Right lobe of liver (tissue), 4 donors: Measurements from ENCODE around the gene ETFA.

Experiments used
- CTCF ChIP-seq, 4 donors: fragments of 200-600 bp in 3 of 4; fragments of 450-650 bp in 1 of 4; IDR thresholded peaks; one replicate each; pipeline versions ENCODE4 v1.5.1 to v1.8.0; 2016 to 2022; ENCODE audit warnings: antibody characterized with exemption in 4 of 4, mild to moderate bottlenecking in 2 of 4
- POLR2A ChIP-seq: fragments of 450-650 bp; IDR thresholded peaks from one replicate; pipeline ENCODE4 v1.6.1; 2017; ENCODE audit warnings: antibody characterized with exemption, mild to moderate bottlenecking
- donor health status: DM: no; HTN: no; CAD: no.
- donor health status: DM: no; HTN: no; CAD: no.
- donor health status: DM: no; HTN: yes; CAD: no.

GRCh38 chr15:76217029-76217881, 94.0 kb downstream of the ETFA start:
- no peak for TF ChIP-seq CTCF (IDR thresholded peaks at IDR 0.05)
- TF ChIP-seq POLR2A, result no peak
